Smooth muscle cell (in vitro differentiated cells): ENCODE data around the gene MRPL12. TPM values are rescaled to one million over a fixed set of nuclear protein-coding genes. Genes with fewer than 3 reads are reported as not detected.

Experiments
- DNase-seq: peaks from one replicate; lab custom pipeline; 2025; ENCODE audit not compliant: unreplicated experiment; lab: John Stamatoyannopoulos, UW
- H2AFZ ChIP-seq: fragments of 200-600 bp; sonication (generic); 2 replicates; pipeline ENCODE4 v1.6.0; 2016; ENCODE audit warnings: antibody characterized with exemption, low read depth, mild to moderate bottlenecking
- H3F3A ChIP-seq: fragments of 200-600 bp; sonication (generic); 2 replicates; pipeline ENCODE4 v1.6.0; 2017; ENCODE audit warnings: antibody characterized with exemption, low read depth
- H3K27ac ChIP-seq: fragments of 200-600 bp; sonication (generic); 2 replicates; pipeline ENCODE4 v1.5.1; 2016; ENCODE audit warnings: low read depth, mild to moderate bottlenecking
- H3K27me3 ChIP-seq: fragments of 200-600 bp; sonication (generic); 2 replicates; pipeline ENCODE4 v1.6.1; 2016; ENCODE audit warnings: low read depth, mild to moderate bottlenecking
- H3K36me3 ChIP-seq: fragments of 200-600 bp; sonication (generic); 2 replicates; pipeline ENCODE4 v1.5.1; 2016; ENCODE audit warnings: low read depth
- H3K4me1 ChIP-seq: fragments of 200-600 bp; sonication (generic); 2 replicates; pipeline ENCODE4 v1.5.1; 2016; ENCODE audit warnings: low read depth
- H3K4me2 ChIP-seq: fragments of 200-600 bp; sonication (generic); 2 replicates; pipeline ENCODE4 v1.6.0; 2016; ENCODE audit warnings: mild to moderate bottlenecking
- H3K4me3 ChIP-seq: fragments of 200-600 bp; sonication (generic); 2 replicates; pipeline ENCODE4 v1.5.1; 2016; ENCODE audit warnings: mild to moderate bottlenecking
- H3K79me2 ChIP-seq: fragments of 200-600 bp; sonication (generic); 2 replicates; pipeline ENCODE4 v1.6.0; 2016; ENCODE audit warnings: low read depth, mild to moderate bottlenecking
- H3K9ac ChIP-seq: fragments of 200-600 bp; sonication (generic); 2 replicates; pipeline ENCODE4 v1.6.0; 2016; ENCODE audit warnings: low read depth
- H3K9me3 ChIP-seq: fragments of 200-600 bp; sonication (generic); replicated peaks from 2 replicates; pipeline ENCODE4 v1.5.1; 2016; ENCODE audit warnings: low read depth
- H4K20me1 ChIP-seq: fragments of 200-600 bp; sonication (generic); 2 replicates; pipeline ENCODE4 v1.6.0; 2016; ENCODE audit warnings: low read depth
- CTCF ChIP-seq: fragments of 200-600 bp; sonication (generic); IDR thresholded peaks from 2 replicates; pipeline ENCODE4 v1.5.1; 2017; ENCODE audit warnings: borderline replicate concordance, mild to moderate bottlenecking, antibody characterized with exemption; ENCODE audit not compliant: insufficient read depth, poor library complexity, severe bottlenecking
- WGBS: methylation state at CpG from one replicate; pipeline ENCODE4 v1.1.7; 2016; ENCODE audit warnings: low lambda C conversion rate; 5-methylcytosine and 5-hydroxymethylcytosine counted together
- polyA plus RNA-seq: library from polyadenylated mRNA; unstranded; fragments of >200 nt; fragmentation: Nextera tagmentation; extraction: Ambion mirVana; gene quantifications from 2 replicates; pipeline ENCODE4 v1.2.1, GENCODE V29; 2016
- total RNA-seq: library from RNA; depleted of rRNA; stranded (reverse); fragments of >200 nt; gene quantifications from 2 replicates; pipeline ENCODE4 v1.2.3, GENCODE V29; 2014

Gene MRPL12
- total and polyA plus RNA-seq, 2 experiments from 2014 or later, result 22.2 to 83.6 TPM

GRCh38 chr17:81715107-81715871 is 12.1 kb downstream of the MRPL12 start:
- H2AFZ ChIP-seq, result no peak overlapping the region
- no peak overlapping the region for H3K4me2 ChIP-seq
- H3K27me3 ChIP-seq, result no peaks in the 10 kb centered on the region
- TF ChIP-seq CTCF, result no peak
- no peak overlapping the region for H3K27ac ChIP-seq
- no peaks in the 10 kb centered on the region for H4K20me1 ChIP-seq
- no peaks in the 10 kb centered on the region for H3K79me2 ChIP-seq
- no peaks in the 10 kb centered on the region for H3K9me3 ChIP-seq
- 93% methylated on average over 24 of the region's 32 CpGs for WGBS
- H3K36me3 ChIP-seq, result no peaks in the 10 kb centered on the region
- H3K4me3 ChIP-seq, result no peak overlapping the region
- H3K9ac ChIP-seq, result no peak overlapping the region
- DNase-seq, result no peak
- peaks cover 5% of the 10 kb centered on the region for H3F3A ChIP-seq
- H3K4me1 ChIP-seq, result peaks cover 23% of the 10 kb centered on the region

GRCh38 chr17:81715872-81716673 is 12.9 kb downstream of the MRPL12 start:
- Histone ChIP-seq H3K4me2 (no peak overlapping the region), H4K20me1 (no peaks in the 10 kb centered on the region), H3K4me1 (peaks cover 15% of the 10 kb centered on the region), H3K27me3 (no peaks in the 10 kb centered on the region), H3K4me3 (no peak overlapping the region), H3K9me3 (no peaks in the 10 kb centered on the region), H2AFZ (no peak overlapping the region), H3K9ac (no peak overlapping the region), H3K79me2 (no peaks in the 10 kb centered on the region), H3K27ac (no peak overlapping the region), H3F3A (peaks cover 3% of the 10 kb centered on the region), H3K36me3 (no peaks in the 10 kb centered on the region)
- 97% methylated on average over 36 of the region's 43 CpGs for WGBS
- no peak for DNase-seq
- TF ChIP-seq CTCF, result no peak

- no peak overlapping the region for H3K9ac ChIP-seq
- H3K4me1 ChIP-seq, result peaks cover 9% of the 10 kb centered on the region
- no peak overlapping the region for H2AFZ ChIP-seq
- H3K27me3 ChIP-seq, result no peaks in the 10 kb centered on the region
- H3K4me3 ChIP-seq, result no peak overlapping the region
- H3K27ac ChIP-seq, result no peak overlapping the region
- no peaks in the 10 kb centered on the region for H3K36me3 ChIP-seq
- no peaks in the 10 kb centered on the region for H3K79me2 ChIP-seq
- DNase-seq, result no peak
- no peaks in the 10 kb centered on the region for H3K9me3 ChIP-seq
- H4K20me1 ChIP-seq, result no peaks in the 10 kb centered on the region
- no peak overlapping the region for H3K4me2 ChIP-seq
- H3F3A ChIP-seq, result no peaks in the 10 kb centered on the region
- TF ChIP-seq CTCF, result no peak
- 96% methylated on average over 4 of the region's 12 CpGs for WGBS
Measured at GRCh38 chr17:81716674-81716996, 13.5 kb downstream of the MRPL12 start.
